GM23338 (cell line): ENCODE data around the gene DPF3. TPM values are rescaled to one million over a fixed set of nuclear protein-coding genes. Genes with fewer than 3 reads are reported as not detected.

Experiments
- ATAC-seq: fragments of 200-7000 bp; cut with Tn5 transposase; 3 replicates; pipeline ENCODE4 v1.9.1; 2020
- DNase-seq: peaks from one replicate; pipeline ENCODE4 v3.0.0-alpha.2; 2015; ENCODE audit warnings: low spot score
- H2AFZ ChIP-seq: fragments of 200-600 bp; sonication (generic); 2 replicates; pipeline ENCODE4 v1.8.0; 2016; ENCODE audit warnings: antibody characterized with exemption, mild to moderate bottlenecking, moderate library complexity
- H3F3A ChIP-seq: fragments of 200-600 bp; sonication (generic); replicated peaks from 2 replicates; pipeline ENCODE4 v1.8.0; 2017; ENCODE audit warnings: antibody characterized with exemption, mixed run types, low read depth
- H3K27ac ChIP-seq: fragments of 200-600 bp; sonication (generic); 2 replicates; pipeline ENCODE4 v1.6.1; 2016; ENCODE audit warnings: low read depth
- H3K27me3 ChIP-seq: fragments of 200-600 bp; sonication (generic); 2 replicates; pipeline ENCODE4 v1.8.0; 2016; ENCODE audit warnings: mild to moderate bottlenecking, mixed run types, moderate library complexity; ENCODE audit not compliant: insufficient read depth
- H3K36me3 ChIP-seq: fragments of 200-600 bp; sonication (generic); 2 replicates; pipeline ENCODE4 v1.8.0; 2016; ENCODE audit warnings: mild to moderate bottlenecking; ENCODE audit not compliant: insufficient read depth
- H3K4me1 ChIP-seq: fragments of 200-600 bp; sonication (generic); 2 replicates; pipeline ENCODE4 v1.8.0; 2016; ENCODE audit warnings: mild to moderate bottlenecking, moderate library complexity; ENCODE audit not compliant: insufficient read depth
- H3K4me2 ChIP-seq: fragments of 200-600 bp; sonication (generic); 2 replicates; pipeline ENCODE4 v1.7.1; 2017; ENCODE audit warnings: mixed run types
- H3K4me3 ChIP-seq: fragments of 200-600 bp; sonication (generic); 2 replicates; pipeline ENCODE4 v1.6.1; 2016; ENCODE audit warnings: mixed run types
- H3K79me2 ChIP-seq: fragments of 200-600 bp; sonication (generic); replicated peaks from 2 replicates; pipeline ENCODE4 v1.8.0; 2017; ENCODE audit warnings: mild to moderate bottlenecking; ENCODE audit not compliant: insufficient read depth
- H3K9me2 ChIP-seq: fragments of 200-600 bp; sonication (generic); 2 replicates; pipeline ENCODE4 v1.8.0; 2017; ENCODE audit not compliant: insufficient read depth
- H4K20me1 ChIP-seq: fragments of 200-600 bp; sonication (generic); replicated peaks from 2 replicates; pipeline ENCODE4 v1.8.0; 2017; ENCODE audit warnings: mild to moderate bottlenecking; ENCODE audit not compliant: insufficient read depth
- H3K27ac Mint-ChIP-seq: 2 replicates; pipeline ENCODE4 v1.8.0; 2020; ENCODE audit warnings: inconsistent platforms, mild to moderate bottlenecking, moderate library complexity, mixed read lengths
- H3K27me3 Mint-ChIP-seq: 3 replicates; pipeline ENCODE4 v1.8.0; 2022; ENCODE audit warnings: low read depth, mild to moderate bottlenecking, moderate library complexity, mixed read lengths, inconsistent platforms; ENCODE audit not compliant: insufficient read depth, poor library complexity
- H3K36me3 Mint-ChIP-seq: 3 replicates; pipeline ENCODE4 v1.8.0; 2021; ENCODE audit warnings: low read depth, mild to moderate bottlenecking, inconsistent platforms, moderate library complexity, mixed read lengths
- H3K4me1 Mint-ChIP-seq: 3 replicates; pipeline ENCODE4 v1.8.0; 2020; ENCODE audit warnings: mild to moderate bottlenecking, inconsistent platforms, mixed read lengths
- H3K4me3 Mint-ChIP-seq: 3 replicates; pipeline ENCODE4 v1.8.0; 2021; ENCODE audit warnings: moderate library complexity, mild to moderate bottlenecking, inconsistent platforms, mixed read lengths
- H3K9me3 Mint-ChIP-seq: 3 replicates; pipeline ENCODE4 v1.8.0; 2020; ENCODE audit warnings: moderate library complexity, mild to moderate bottlenecking, inconsistent platforms, mixed read lengths
- CTCF ChIP-seq, 2 experiments: fragments of 200-600 bp in 1 of 2; sonication (generic) in 1 of 2; conservative IDR thresholded peaks; 2 replicates each; pipeline versions ENCODE4 v1.5.1 to v1.6.1; 2016 to 2017; ENCODE audit warnings: antibody characterized with exemption in 2 of 2, low read depth in 2 of 2, mild to moderate bottlenecking in 2 of 2, moderate library complexity in 1 of 2
- ETS1 ChIP-seq: IDR thresholded peaks from 2 replicates; pipeline ENCODE4 v1.6.1; 2016; ENCODE audit warnings: antibody characterized with exemption
- EZH2 ChIP-seq: fragments of 200-600 bp; sonication (generic); IDR thresholded peaks from one replicate; pipeline ENCODE4 v1.8.0; 2017; ENCODE audit warnings: antibody characterized with exemption, mild to moderate bottlenecking, low read depth; ENCODE audit not compliant: unreplicated experiment
- NANOG ChIP-seq: IDR thresholded peaks from 2 replicates; pipeline ENCODE4 v1.6.1; 2016; ENCODE audit warnings: antibody characterized with exemption, borderline replicate concordance
- POLR2AphosphoS5 ChIP-seq: IDR thresholded peaks from 2 replicates; pipeline ENCODE4 v1.6.1; 2016; ENCODE audit warnings: antibody characterized with exemption, low read depth
- REST ChIP-seq: IDR thresholded peaks from one replicate; pipeline ENCODE4 v1.6.1; 2018; ENCODE audit warnings: antibody characterized with exemption; ENCODE audit not compliant: unreplicated experiment
- STAT1 ChIP-seq: IDR thresholded peaks from one replicate; pipeline ENCODE4 v1.6.1; 2016; ENCODE audit warnings: antibody characterized with exemption; ENCODE audit not compliant: unreplicated experiment
- ZNF114 ChIP-seq: fragments of 250-450 bp; sonication (Bioruptor Pico); IDR thresholded peaks from 2 replicates; pipeline ENCODE4 v1.5.0; 2020; ENCODE audit warnings: mild to moderate bottlenecking, moderate library complexity
- ZNF462 ChIP-seq: fragments of 250-450 bp; sonication (Bioruptor Pico); IDR thresholded peaks from 2 replicates; pipeline ENCODE4 v1.5.0; 2020; ENCODE audit warnings: mild to moderate bottlenecking, moderate library complexity
- polyA plus RNA-seq: library from polyadenylated mRNA; unstranded; fragments of >200 nt; fragmentation: Nextera tagmentation; extraction: Ambion mirVana; gene quantifications from 2 replicates; pipeline ENCODE4 v1.2.1, GENCODE V29; 2016
- total RNA-seq: library from RNA; depleted of rRNA; stranded (reverse); fragments of >200 nt; shearing (Covaris generic); gene quantifications from 2 replicates; pipeline ENCODE4 v1.2.3, GENCODE V29; 2014

The DPF3 gene
- total and polyA plus RNA-seq, 2 experiments from 2014 or later, result 0.18 to 1.0 TPM

- TF ChIP-seq REST (no peak), POLR2AphosphoS5 (no peak), ETS1 (no peak), EZH2 (no peak), CTCF (conservative IDR thresholded peaks at IDR 0.05; ENCODE audit: low read depth in 2 of 2) (no peak), ZNF114 (CRISPR knock-in tag) (no peak), NANOG (no peak), STAT1 (no peak)
Observed at GRCh38 chr14:72774141-72774540, 119.8 kb downstream of the DPF3 start (continued).

- Mint-ChIP-seq H3K27me3 (peaks cover 3% of the 10 kb centered on the region), H3K36me3 (peaks cover 10% of the 10 kb centered on the region; the same call in 1 of the 3 replicates), H3K9me3 (peaks cover 15% of the 10 kb centered on the region), H3K4me1 (peaks cover 4% of the 10 kb centered on the region; the same call in 2 of the 3 replicates), H3K4me3 (no peak overlapping the region), H3K27ac (no peak overlapping the region)
- H3K4me2 ChIP-seq, result no peak overlapping the region
- H4K20me1 ChIP-seq, result no peaks in the 10 kb centered on the region
- no peaks in the 10 kb centered on the region for H3K4me1 ChIP-seq
- ATAC-seq (no peak), DNase-seq (no peak)
- no peaks in the 10 kb centered on the region for H3K36me3 ChIP-seq
- H3K4me3 ChIP-seq, result no peak overlapping the region
- H3K9me2 ChIP-seq, result 0 out of 2 replicates have a peak, but pooled peaks cover 2% of the 10 kb centered on the region
- no peak overlapping the region for H3K27ac ChIP-seq
- no peaks in the 10 kb centered on the region for H3K27me3 ChIP-seq
- no peaks in the 10 kb centered on the region for H3F3A ChIP-seq
- H3K79me2 ChIP-seq, result no peaks in the 10 kb centered on the region
- no peak overlapping the region for H2AFZ ChIP-seq
- no peak for TF ChIP-seq REST
- no peak for TF ChIP-seq ZNF462 (CRISPR knock-in tag)
Observed at GRCh38 chr14:72771561-72771960, 122.3 kb downstream of the DPF3 start.
